BE2C (cell line): ENCODE data around the gene C1orf185. TPM values are rescaled to one million over a fixed set of nuclear protein-coding genes. Genes with fewer than 3 reads are reported as not detected.

Experiments used
- DNase-seq: peaks from one replicate; pipeline ENCODE4 v3.0.0-alpha.2; 2020
- H3K27me3 ChIP-seq: fragments of 250-450 bp; sonication (Bioruptor Pico); 2 replicates; pipeline ENCODE4 v1.5.1; 2020; ENCODE audit warnings: mild to moderate bottlenecking
- H3K36me3 ChIP-seq: fragments of 250-450 bp; sonication (Bioruptor Pico); 2 replicates; pipeline ENCODE4 v1.5.1; 2020; ENCODE audit warnings: mild to moderate bottlenecking
- H3K4me1 ChIP-seq: fragments of 250-450 bp; sonication (Bioruptor Pico); 2 replicates; pipeline ENCODE4 v1.5.1; 2020
- H3K4me3 ChIP-seq: 2 replicates; pipeline ENCODE4 v1.5.1; 2011; ENCODE audit warnings: low read depth, low read length
- H3K9me3 ChIP-seq: fragments of 250-450 bp; sonication (Bioruptor Pico); 2 replicates; pipeline ENCODE4 v1.5.1; 2020
- CTCF ChIP-seq: IDR thresholded peaks from 2 replicates; pipeline ENCODE4 v1.5.1; 2012; ENCODE audit warnings: mild to moderate bottlenecking, low read depth, low read length
- polyA plus RNA-seq: library from polyadenylated mRNA; unstranded; fragments of >200 nt; gene quantifications from one replicate; pipeline ENCODE4 v1.2.1, GENCODE V29; 2012; ENCODE audit warnings: low read depth, missing spikeins; ENCODE audit not compliant: insufficient read length, insufficient read depth

Gene C1orf185
- not detected for polyA plus RNA-seq

DNA sequence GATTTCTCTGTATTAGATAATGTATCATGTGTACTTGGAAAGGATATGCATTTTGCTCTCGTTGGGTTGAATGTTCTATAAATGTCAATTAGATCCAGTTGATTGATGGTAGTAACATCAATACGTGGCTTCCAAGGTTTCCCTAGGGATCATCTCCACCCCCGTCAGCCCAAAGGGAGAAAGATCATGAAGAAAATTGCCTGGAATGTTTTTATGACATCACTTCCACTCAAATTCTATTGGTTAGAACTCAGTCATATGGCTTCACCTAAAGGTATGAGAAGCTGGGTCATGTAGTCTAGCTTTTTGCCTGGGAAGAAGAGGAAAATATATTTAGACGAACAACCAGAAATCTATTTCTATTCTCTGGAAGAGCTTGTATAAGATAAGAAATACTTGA, at the start of gene C1orf185:
TSS of gene C1orf185 (plus strand) at position 253 of the 400 bp plus-strand sequence. CDS start at position 259, 6 bp downstream.
- no peaks in the 10 kb centered on the region for H3K27me3 ChIP-seq
- peak; percentile 11 for DNase-seq
- H3K9me3 ChIP-seq: no peaks in the 10 kb centered on the region
- no peaks in the 10 kb centered on the region for H3K36me3 ChIP-seq
- TF ChIP-seq CTCF: no peak
- no peaks in the 10 kb centered on the region for H3K4me1 ChIP-seq
- no peak within 1 kb of the TSS for H3K4me3 ChIP-seq

GRCh38 chr1:51058858-51059257, 43.2 kb upstream of the C1orf185 start:
- Histone ChIP-seq H3K27me3 (no peaks in the 10 kb centered on the region), H3K4me3 (no peak overlapping the region), H3K4me1 (no peaks in the 10 kb centered on the region), H3K9me3 (no peaks in the 10 kb centered on the region), H3K36me3 (no peaks in the 10 kb centered on the region)
- peak; percentile 6 for DNase-seq
- TF ChIP-seq CTCF: peak; percentile 55

DNA sequence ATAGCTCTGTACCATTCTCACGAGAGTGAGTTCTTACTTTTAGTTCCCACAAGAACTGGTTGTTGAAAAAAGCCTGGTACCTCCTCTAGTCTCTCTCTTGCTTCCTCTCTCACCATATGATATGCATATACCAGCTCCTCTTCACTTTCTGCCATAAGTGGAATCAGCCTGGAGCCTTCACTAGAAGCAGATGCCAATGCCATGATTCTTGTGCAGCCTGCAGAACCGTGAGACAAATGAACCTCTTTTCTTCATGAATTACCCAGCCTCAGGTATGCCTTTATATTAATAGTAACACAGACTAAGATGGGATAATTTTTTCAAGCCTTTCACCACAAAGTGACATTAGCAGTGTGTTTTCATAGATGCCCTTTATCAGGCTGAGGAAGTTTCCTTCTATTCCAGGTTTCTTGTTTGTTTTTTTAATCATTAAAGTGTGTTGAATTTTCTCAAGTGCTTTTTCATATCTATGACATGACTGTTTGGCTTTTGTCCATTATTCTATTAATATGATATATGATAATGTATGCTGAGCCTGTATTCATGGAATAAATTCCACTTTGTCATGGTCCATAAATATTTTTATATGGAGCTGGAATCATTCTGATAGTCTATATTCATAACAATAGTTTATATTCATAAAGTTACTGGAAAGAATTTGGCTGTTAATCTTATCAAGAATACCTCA, 40.7 kb upstream of the C1orf185 start:
- Histone ChIP-seq H3K9me3 (no peaks in the 10 kb centered on the region), H3K36me3 (no peaks in the 10 kb centered on the region), H3K27me3 (no peaks in the 10 kb centered on the region), H3K4me1 (no peaks in the 10 kb centered on the region), H3K4me3 (no peak overlapping the region)
- no peak for DNase-seq
- TF ChIP-seq CTCF: no peak

- H3K36me3 ChIP-seq: no peaks in the 10 kb centered on the region
- H3K4me1 ChIP-seq: no peaks in the 10 kb centered on the region
- no peaks in the 10 kb centered on the region for H3K27me3 ChIP-seq
- TF ChIP-seq CTCF: no peak
- H3K9me3 ChIP-seq: no peaks in the 10 kb centered on the region
- H3K4me3 ChIP-seq: no peak overlapping the region
- no peak for DNase-seq
Measured at GRCh38 chr1:51063121-51063520, 38.9 kb upstream of the C1orf185 start.

DNA sequence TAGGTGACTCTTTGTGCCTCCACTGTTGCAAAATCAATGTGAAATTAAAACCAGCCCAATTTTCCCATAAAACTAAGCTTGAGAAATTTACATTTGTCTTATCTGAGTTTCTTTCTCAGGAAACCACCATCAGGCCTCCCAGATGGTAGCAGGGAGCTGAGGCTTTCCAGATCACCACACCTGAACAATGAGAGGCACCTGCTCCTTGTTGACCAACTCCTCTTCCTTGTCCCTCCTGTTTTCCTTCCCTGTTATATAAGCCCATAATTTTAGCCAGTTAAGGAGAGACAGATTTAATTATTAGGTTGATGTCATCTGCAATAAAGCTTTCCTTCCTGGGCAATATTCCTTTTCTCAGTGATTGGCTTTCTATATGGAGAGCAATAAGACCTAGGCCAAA, 32.0 kb upstream of the C1orf185 start:
- TF ChIP-seq CTCF: no peak
- H3K4me3 ChIP-seq: no peak overlapping the region
- no peaks in the 10 kb centered on the region for H3K27me3 ChIP-seq
- no peaks in the 10 kb centered on the region for H3K36me3 ChIP-seq
- H3K9me3 ChIP-seq: no peaks in the 10 kb centered on the region
- H3K4me1 ChIP-seq: no peaks in the 10 kb centered on the region
- DNase-seq: no peak

GRCh38 chr1:51070640-51071039, 31.4 kb upstream of the C1orf185 start:
- H3K27me3 ChIP-seq: no peaks in the 10 kb centered on the region

More at GRCh38 chr1:51070640-51071039, 31.4 kb upstream of the C1orf185 start:
- no peak for TF ChIP-seq CTCF
- H3K4me3 ChIP-seq: no peak overlapping the region
- DNase-seq: no peak
- H3K4me1 ChIP-seq: no peaks in the 10 kb centered on the region
- H3K9me3 ChIP-seq: no peaks in the 10 kb centered on the region
- no peaks in the 10 kb centered on the region for H3K36me3 ChIP-seq
